Activated CD4-positive, alpha-beta memory T cell treated with anti-CD3 and anti-CD28 coated beads for 36 hours (primary cell): ENCODE data around the gene CLTB. TPM values are rescaled to one million over a fixed set of nuclear protein-coding genes. Genes with fewer than 3 reads are reported as not detected.
A peak's percentile ranks its signal among the peaks of the same experiment; 100 is the strongest.

Experiments
- CTCF ChIA-PET: fragments of 350-600 bp; sonication (Branson Sonifier 250); formaldehyde crosslinking; loops from one replicate; lab custom pipeline; 2021; ENCODE audit warnings: antibody characterized with exemption, inconsistent platforms; lab: Charles Lee
- POLR2A ChIA-PET: fragments of 350-600 bp; sonication (Branson Sonifier 250); formaldehyde crosslinking; loops from one replicate; lab custom pipeline; 2021; ENCODE audit warnings: antibody characterized with exemption; lab: Charles Lee
- DNase-seq: peaks from one replicate; pipeline ENCODE4 v3.0.0-alpha.2; 2020
- H3K27ac Mint-ChIP-seq: one replicate; pipeline ENCODE4 v1.8.0; 2021; ENCODE audit warnings: mixed read lengths
- H3K27me3 Mint-ChIP-seq: one replicate; pipeline ENCODE4 v1.8.0; 2021; ENCODE audit warnings: mixed read lengths
- H3K36me3 Mint-ChIP-seq: one replicate; pipeline ENCODE4 v1.8.0; 2021; ENCODE audit warnings: mixed read lengths
- H3K4me1 Mint-ChIP-seq: one replicate; pipeline ENCODE4 v1.8.0; 2021; ENCODE audit warnings: low read depth, mixed read lengths
- H3K4me3 Mint-ChIP-seq: one replicate; pipeline ENCODE4 v1.8.0; 2021; ENCODE audit warnings: mild to moderate bottlenecking, mixed read lengths
- H3K9me3 Mint-ChIP-seq: one replicate; pipeline ENCODE4 v1.8.0; 2021; ENCODE audit warnings: mixed read lengths
- intact Hi-C: fragments of 100-400 bp; cut with micrococcal nuclease; formaldehyde crosslinking; loops from one replicate; pipeline ENCODE4 v1.15.1; 2023
- microRNA-seq: library from miRNA; unstranded; fragments of <30 nt; microRNA quantifications from one replicate; pipeline ENCODE4 v1.2.0, GENCODE V29; 2022; ENCODE audit warnings: borderline number of aligned reads, borderline microRNAs expressed, borderline replicate concordance
- total RNA-seq, 2 experiments: library from RNA; stranded (reverse); gene quantifications; one replicate each; pipeline ENCODE4 v1.2.3, GENCODE V29; 2021

CLTB gene
- total RNA-seq, 2 experiments from 2014 or later: 51.5 to 57.0 TPM

GRCh38 chr5:176359658-176360057 is 56.7 kb downstream of the CLTB start:
- no peaks in the 10 kb centered on the region for H3K27me3 Mint-ChIP-seq
- H3K27ac Mint-ChIP-seq: peak overlapping the region; percentile 8
- no peak for DNase-seq
- intact Hi-C loops: loop anchor here (5.0 kb wide), 1 partner anchor 178 kb away; the partner anchor contains the start of gene RNF44
- peaks cover 18% of the 10 kb centered on the region for H3K36me3 Mint-ChIP-seq
- peaks cover 37% of the 10 kb centered on the region for H3K4me1 Mint-ChIP-seq
- no peaks in the 10 kb centered on the region for H3K9me3 Mint-ChIP-seq
- ChIA-PET CTCF (interaction anchor here (2.5 kb wide), 1 partner anchor 124 kb away, joined by 10 read pairs; no protein-coding TSS in a partner anchor), POLR2A (interaction anchor here (0.7 to 1.1 kb wide), 2 partner anchors 29 to 287 kb away, joined by 3 read pairs; partner anchors contain the start of genes HIGD2A and NOP16)
- H3K4me3 Mint-ChIP-seq: peak overlapping the region; percentile 67

DNA sequence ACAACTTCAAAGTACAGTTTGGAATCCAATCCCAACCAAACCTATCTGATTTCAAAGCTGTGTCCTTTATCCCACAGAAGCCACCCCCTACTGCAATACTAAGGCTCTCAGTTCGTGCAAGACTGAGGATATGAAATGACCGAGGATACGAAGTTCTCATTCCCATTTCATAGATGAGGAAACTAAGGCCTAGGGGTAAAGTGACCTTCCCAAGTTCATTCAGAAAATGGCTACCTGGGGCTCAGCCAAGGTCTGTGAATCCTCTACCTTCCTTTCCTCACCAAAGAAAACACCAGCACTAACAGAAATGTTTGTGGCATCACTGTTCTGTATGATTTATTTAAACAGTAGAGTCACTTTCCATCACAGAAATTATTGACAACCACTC is 60.2 kb downstream of the CLTB start:
- peaks cover 25% of the 10 kb centered on the region for H3K36me3 Mint-ChIP-seq
- ChIA-PET POLR2A (no interaction called here), CTCF (no interaction called here)
- no peaks in the 10 kb centered on the region for H3K9me3 Mint-ChIP-seq
- peaks cover 26% of the 10 kb centered on the region for H3K4me1 Mint-ChIP-seq
- no peak overlapping the region for H3K27ac Mint-ChIP-seq
- intact Hi-C loops: no loop called here
- H3K27me3 Mint-ChIP-seq: no peaks in the 10 kb centered on the region
- no peak for DNase-seq
- H3K4me3 Mint-ChIP-seq: no peak overlapping the region

DNA sequence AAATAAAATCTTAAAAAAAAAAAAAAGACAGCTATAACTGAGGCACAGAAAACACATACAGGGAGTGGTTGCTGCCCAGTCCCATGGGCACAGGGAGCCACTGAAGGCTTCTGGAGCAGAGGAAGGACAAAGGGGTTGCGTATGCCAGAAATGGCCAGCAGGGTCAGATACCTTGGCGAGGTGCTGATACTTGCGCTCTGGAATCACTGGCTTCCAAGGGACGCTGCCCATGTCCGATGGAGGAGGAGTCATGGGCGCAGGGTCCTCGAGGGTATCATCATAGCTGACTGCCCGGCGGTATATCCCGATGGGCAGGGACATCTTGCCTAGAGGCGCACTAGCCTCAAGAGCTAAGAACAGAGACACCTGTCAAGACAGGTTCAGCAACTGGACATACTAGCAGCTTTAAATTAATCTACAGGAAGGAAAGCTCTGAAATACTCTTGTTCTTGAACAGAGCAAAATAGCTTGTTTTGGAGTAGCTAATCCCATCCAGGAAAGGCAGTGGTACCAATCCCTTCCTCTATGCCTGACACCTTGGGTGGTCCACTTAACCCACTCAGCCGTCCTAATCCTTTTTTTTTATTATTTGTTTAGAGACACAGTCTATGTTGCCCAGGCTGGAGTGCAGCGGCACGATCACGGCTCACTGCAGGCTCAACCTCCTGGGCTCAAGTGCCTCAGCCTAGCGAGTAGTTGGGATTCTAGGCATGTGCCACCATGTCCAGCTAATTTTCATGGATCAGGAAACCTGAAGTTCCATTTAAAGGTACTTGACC is 60.8 kb downstream of the CLTB start:
- Mint-ChIP-seq H3K9me3 (no peaks in the 10 kb centered on the region), H3K4me1 (peaks cover 26% of the 10 kb centered on the region), H3K27me3 (no peaks in the 10 kb centered on the region), H3K4me3 (no peak overlapping the region), H3K36me3 (peaks cover 25% of the 10 kb centered on the region), H3K27ac (no peak overlapping the region)
- intact Hi-C loops: no loop called here
- DNase-seq: no peak
- ChIA-PET POLR2A (no interaction called here), CTCF (no interaction called here)

GRCh38 chr5:176353533-176353932 is 62.8 kb downstream of the CLTB start:
- DNase-seq: no peak
- Mint-ChIP-seq H3K4me3 (no peak overlapping the region), H3K4me1 (peaks cover 20% of the 10 kb centered on the region), H3K27ac (no peak overlapping the region), H3K36me3 (peaks cover 33% of the 10 kb centered on the region), H3K27me3 (no peaks in the 10 kb centered on the region), H3K9me3 (no peaks in the 10 kb centered on the region)
- ChIA-PET CTCF (no interaction called here), POLR2A (no interaction called here)
- intact Hi-C loops: no loop called here

- H3K27me3 Mint-ChIP-seq: no peaks in the 10 kb centered on the region
- DNase-seq: no peak
- intact Hi-C loops: no loop called here
- no peak overlapping the region for H3K4me3 Mint-ChIP-seq
- POLR2A ChIA-PET: interaction anchor here (0.6 to 0.9 kb wide), 3 partner anchors 9 to 291 kb away, joined by 3 to 5 read pairs (median 3); partner anchors contain the start of gene KIAA1191
- peaks cover 33% of the 10 kb centered on the region for H3K36me3 Mint-ChIP-seq
- no peaks in the 10 kb centered on the region for H3K9me3 Mint-ChIP-seq
- CTCF ChIA-PET: interaction anchor here (1.6 kb wide), 1 partner anchor 9 kb away, joined by 5 read pairs; the partner anchor contains the start of gene KIAA1191
- H3K4me1 Mint-ChIP-seq: peaks cover 13% of the 10 kb centered on the region
- peak overlapping the region; percentile 36 for H3K27ac Mint-ChIP-seq
Observed at GRCh38 chr5:176352116-176352878, 64.0 kb downstream of the CLTB start.

- H3K9me3 Mint-ChIP-seq: no peaks in the 10 kb centered on the region
- peaks cover 8% of the 10 kb centered on the region for H3K4me1 Mint-ChIP-seq
- DNase-seq: no peak
- POLR2A ChIA-PET: no interaction called here
- peaks cover 39% of the 10 kb centered on the region for H3K36me3 Mint-ChIP-seq
- H3K27ac Mint-ChIP-seq: peak overlapping the region; percentile 15
- no peaks in the 10 kb centered on the region for H3K27me3 Mint-ChIP-seq
- intact Hi-C loops: no loop called here
- CTCF ChIA-PET: no interaction called here
- no peak overlapping the region for H3K4me3 Mint-ChIP-seq
Observed at GRCh38 chr5:176350416-176350815, 65.9 kb downstream of the CLTB start.

DNA sequence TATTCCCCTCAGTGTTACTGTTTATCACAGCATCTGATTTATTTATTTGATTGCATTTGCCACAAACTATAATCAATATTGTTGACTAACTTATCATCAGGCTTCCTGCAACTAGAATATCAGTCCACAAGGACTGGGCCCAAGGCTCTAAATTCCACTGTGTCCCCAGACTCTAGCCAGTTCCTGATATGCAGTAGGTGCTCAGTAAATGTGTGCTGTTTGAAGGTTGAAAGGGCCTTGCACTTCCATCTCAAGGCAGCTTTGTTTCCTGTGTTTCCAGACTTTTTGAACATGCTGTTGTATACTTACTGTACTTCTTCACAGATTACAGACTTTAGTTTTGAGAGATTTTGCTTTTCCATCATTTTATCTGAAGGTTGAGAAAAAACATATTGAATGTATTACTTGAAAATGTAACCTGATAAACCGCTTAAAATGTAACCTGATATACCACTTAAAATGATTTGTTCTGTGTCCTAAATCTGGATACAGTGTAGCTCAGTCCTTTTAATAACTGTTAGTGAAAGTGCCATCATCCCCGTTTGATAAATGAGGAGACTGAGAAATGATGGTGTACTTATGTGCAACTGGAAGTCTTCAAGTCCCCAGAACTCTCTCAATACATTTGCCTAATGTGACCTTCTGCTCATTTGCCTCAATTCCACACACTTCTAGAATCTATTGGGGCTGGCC is 73.4 kb downstream of the CLTB start:
- Mint-ChIP-seq H3K27ac (no peak overlapping the region), H3K36me3 (peaks cover 10% of the 10 kb centered on the region), H3K4me1 (no peaks in the 10 kb centered on the region), H3K4me3 (no peak overlapping the region), H3K27me3 (no peaks in the 10 kb centered on the region), H3K9me3 (no peaks in the 10 kb centered on the region)
- intact Hi-C loops: no loop called here
- CTCF ChIA-PET: no interaction called here
- POLR2A ChIA-PET: no interaction called here
- no peak for DNase-seq

Small RNA genes lying within 50 kb of the gene (microRNA-seq; reads per million reads assigned to microRNA genes)
- gene MIR1271: 11.0 reads per million, percentile 34 among the genes with 10 or more reads in this experiment

Other genes starting within 250 kb of the CLTB start
- gene SIMC1, start 178.1 kb downstream of the CLTB start, total RNA-seq: 10 to 100 TPM; 24.4 to 26.8 TPM
- gene KIAA1191, start 54.8 kb downstream of the CLTB start, total RNA-seq: 10 to 100 TPM; 35.3 to 40.3 TPM
- 10 to 100 TPM in 1 of 2 experiments, 1 to 10 TPM in 1; 9.3 to 12.2 TPM for gene ARL10, start 51.1 kb downstream of the CLTB start, total RNA-seq
- gene NOP16, start 27.9 kb downstream of the CLTB start, total RNA-seq: 10 to 100 TPM; 52.5 to 57.6 TPM
- gene HIGD2A, start 27.8 kb downstream of the CLTB start, total RNA-seq: 100 to 1,000 TPM; 112 to 119 TPM
- gene FAF2, start 31.8 kb upstream of the CLTB start, total RNA-seq: 10 to 100 TPM; 34.4 to 34.6 TPM
- gene RNF44, start 120.9 kb upstream of the CLTB start, total RNA-seq: 10 to 100 TPM; 61.9 to 68.1 TPM
- under 1 TPM; 0.36 to 0.38 TPM for gene CDHR2, start 132.8 kb upstream of the CLTB start, total RNA-seq
- 1 to 10 TPM; 4.5 to 5.3 TPM for gene GPRIN1, start 193.6 kb upstream of the CLTB start, total RNA-seq
- gene SNCB, start 214.0 kb upstream of the CLTB start, total RNA-seq: under 1 TPM in 1 of 2 experiments, not detected in 1; 0.31 TPM
- gene EIF4E1B, start 214.1 kb upstream of the CLTB start, total RNA-seq: not detected
- 10 to 100 TPM; 25.2 to 25.3 TPM for gene TSPAN17, start 230.9 kb upstream of the CLTB start, total RNA-seq